ENCODE data around the gene SLC38A9. TPM values are rescaled to one million over a fixed set of nuclear protein-coding genes. Genes with fewer than 3 reads are reported as not detected.

SLC38A9 gene
- total RNA-seq, 1 experiment from 2014 or later, result 27.0 TPM

DNA sequence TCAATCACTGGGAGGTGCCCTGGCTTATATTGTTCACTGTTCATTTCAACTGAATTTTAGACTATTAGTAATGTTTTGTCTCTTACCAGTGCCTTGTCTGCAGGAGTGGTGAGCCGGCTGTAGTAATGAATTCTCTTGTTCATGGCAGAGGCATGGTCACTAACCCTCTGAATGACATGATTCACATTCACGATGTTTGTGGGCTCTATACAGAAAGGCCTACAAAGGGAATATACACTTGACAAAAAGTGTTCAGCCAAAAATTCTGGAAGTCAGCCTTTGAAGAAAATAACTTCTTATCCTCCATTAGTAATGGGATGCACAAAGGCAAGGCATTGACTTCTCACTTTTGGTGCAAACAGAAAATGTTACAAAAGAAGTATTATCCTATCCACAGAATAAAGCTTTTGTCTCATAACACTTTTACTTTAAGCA lies 39.6 kb downstream of the SLC38A9 start:
- POLR2A ChIA-PET, result no interaction called here
- peaks cover 15% of the 10 kb centered on the region for H3K36me3 Mint-ChIP-seq
- H3K4me1 Mint-ChIP-seq, result no peaks in the 10 kb centered on the region
- no peaks in the 10 kb centered on the region for H3K27me3 Mint-ChIP-seq (ENCODE audit: low read depth)
- ATAC-seq (no peak), DNase-seq (ENCODE audit: low spot score) (no peak)
- no peaks in the 10 kb centered on the region for H3K9me3 Mint-ChIP-seq
- TF ChIP-seq, protein P1, sequence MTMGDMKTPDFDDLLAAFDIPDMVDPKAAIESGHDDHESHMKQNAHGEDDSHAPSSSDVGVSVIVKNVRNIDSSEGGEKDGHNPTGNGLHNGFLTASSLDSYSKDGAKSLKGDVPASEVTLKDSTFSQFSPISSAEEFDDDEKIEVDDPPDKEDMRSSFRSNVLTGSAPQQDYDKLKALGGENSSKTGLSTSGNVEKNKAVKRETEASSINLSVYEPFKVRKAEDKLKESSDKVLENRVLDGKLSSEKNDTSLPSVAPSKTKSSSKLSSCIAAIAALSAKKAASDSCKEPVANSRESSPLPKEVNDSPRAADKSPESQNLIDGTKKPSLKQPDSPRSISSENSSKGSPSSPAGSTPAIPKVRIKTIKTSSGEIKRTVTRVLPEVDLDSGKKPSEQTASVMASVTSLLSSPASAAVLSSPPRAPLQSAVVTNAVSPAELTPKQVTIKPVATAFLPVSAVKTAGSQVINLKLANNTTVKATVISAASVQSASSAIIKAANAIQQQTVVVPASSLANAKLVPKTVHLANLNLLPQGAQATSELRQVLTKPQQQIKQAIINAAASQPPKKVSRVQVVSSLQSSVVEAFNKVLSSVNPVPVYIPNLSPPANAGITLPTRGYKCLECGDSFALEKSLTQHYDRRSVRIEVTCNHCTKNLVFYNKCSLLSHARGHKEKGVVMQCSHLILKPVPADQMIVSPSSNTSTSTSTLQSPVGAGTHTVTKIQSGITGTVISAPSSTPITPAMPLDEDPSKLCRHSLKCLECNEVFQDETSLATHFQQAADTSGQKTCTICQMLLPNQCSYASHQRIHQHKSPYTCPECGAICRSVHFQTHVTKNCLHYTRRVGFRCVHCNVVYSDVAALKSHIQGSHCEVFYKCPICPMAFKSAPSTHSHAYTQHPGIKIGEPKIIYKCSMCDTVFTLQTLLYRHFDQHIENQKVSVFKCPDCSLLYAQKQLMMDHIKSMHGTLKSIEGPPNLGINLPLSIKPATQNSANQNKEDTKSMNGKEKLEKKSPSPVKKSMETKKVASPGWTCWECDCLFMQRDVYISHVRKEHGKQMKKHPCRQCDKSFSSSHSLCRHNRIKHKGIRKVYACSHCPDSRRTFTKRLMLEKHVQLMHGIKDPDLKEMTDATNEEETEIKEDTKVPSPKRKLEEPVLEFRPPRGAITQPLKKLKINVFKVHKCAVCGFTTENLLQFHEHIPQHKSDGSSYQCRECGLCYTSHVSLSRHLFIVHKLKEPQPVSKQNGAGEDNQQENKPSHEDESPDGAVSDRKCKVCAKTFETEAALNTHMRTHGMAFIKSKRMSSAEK (CRISPR knock-in tag; IDR thresholded peaks at IDR 0.05; ENCODE audit: borderline replicate concordance), result no peak
- TF ChIP-seq TEAD1 (CRISPR knock-in tag; IDR thresholded peaks at IDR 0.05) (no peak), ZNF263 (CRISPR knock-in tag; IDR thresholded peaks at IDR 0.05; ENCODE audit: low read depth) (no peak), GRHL2 (CRISPR knock-in tag; IDR thresholded peaks at IDR 0.05; ENCODE audit: insufficient replicate concordance, severe bottlenecking) (no peak), NFATC4 (CRISPR knock-in tag; IDR thresholded peaks at IDR 0.05) (no peak), E2F5 (CRISPR knock-in tag; IDR thresholded peaks at IDR 0.05) (no peak), FOXK1 (CRISPR knock-in tag; IDR thresholded peaks at IDR 0.05) (no peak), ZNF423 (CRISPR knock-in tag; IDR thresholded peaks at IDR 0.05) (no peak), MAX (CRISPR knock-in tag; IDR thresholded peaks at IDR 0.05) (no peak), ZNF396 (CRISPR knock-in tag; IDR thresholded peaks at IDR 0.05; ENCODE audit: borderline replicate concordance) (no peak), MXD4 (CRISPR knock-in tag; IDR thresholded peaks at IDR 0.05; ENCODE audit: borderline replicate concordance) (no peak)
- TF ChIP-seq, protein P2, sequence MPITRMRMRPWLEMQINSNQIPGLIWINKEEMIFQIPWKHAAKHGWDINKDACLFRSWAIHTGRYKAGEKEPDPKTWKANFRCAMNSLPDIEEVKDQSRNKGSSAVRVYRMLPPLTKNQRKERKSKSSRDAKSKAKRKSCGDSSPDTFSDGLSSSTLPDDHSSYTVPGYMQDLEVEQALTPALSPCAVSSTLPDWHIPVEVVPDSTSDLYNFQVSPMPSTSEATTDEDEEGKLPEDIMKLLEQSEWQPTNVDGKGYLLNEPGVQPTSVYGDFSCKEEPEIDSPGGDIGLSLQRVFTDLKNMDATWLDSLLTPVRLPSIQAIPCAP (CRISPR knock-in tag; IDR thresholded peaks at IDR 0.05), result no peak
- TF ChIP-seq, protein P3, sequence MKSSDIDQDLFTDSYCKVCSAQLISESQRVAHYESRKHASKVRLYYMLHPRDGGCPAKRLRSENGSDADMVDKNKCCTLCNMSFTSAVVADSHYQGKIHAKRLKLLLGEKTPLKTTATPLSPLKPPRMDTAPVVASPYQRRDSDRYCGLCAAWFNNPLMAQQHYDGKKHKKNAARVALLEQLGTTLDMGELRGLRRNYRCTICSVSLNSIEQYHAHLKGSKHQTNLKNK (CRISPR knock-in tag; IDR thresholded peaks at IDR 0.05), result no peak
- TF ChIP-seq, protein P4, sequence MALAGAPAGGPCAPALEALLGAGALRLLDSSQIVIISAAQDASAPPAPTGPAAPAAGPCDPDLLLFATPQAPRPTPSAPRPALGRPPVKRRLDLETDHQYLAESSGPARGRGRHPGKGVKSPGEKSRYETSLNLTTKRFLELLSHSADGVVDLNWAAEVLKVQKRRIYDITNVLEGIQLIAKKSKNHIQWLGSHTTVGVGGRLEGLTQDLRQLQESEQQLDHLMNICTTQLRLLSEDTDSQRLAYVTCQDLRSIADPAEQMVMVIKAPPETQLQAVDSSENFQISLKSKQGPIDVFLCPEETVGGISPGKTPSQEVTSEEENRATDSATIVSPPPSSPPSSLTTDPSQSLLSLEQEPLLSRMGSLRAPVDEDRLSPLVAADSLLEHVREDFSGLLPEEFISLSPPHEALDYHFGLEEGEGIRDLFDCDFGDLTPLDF (CRISPR knock-in tag; IDR thresholded peaks at IDR 0.05), result no peak
- H3K27ac Mint-ChIP-seq, result no peak overlapping the region
- CTCF ChIA-PET, result no interaction called here
- no peak overlapping the region for H3K4me3 Mint-ChIP-seq

DNA sequence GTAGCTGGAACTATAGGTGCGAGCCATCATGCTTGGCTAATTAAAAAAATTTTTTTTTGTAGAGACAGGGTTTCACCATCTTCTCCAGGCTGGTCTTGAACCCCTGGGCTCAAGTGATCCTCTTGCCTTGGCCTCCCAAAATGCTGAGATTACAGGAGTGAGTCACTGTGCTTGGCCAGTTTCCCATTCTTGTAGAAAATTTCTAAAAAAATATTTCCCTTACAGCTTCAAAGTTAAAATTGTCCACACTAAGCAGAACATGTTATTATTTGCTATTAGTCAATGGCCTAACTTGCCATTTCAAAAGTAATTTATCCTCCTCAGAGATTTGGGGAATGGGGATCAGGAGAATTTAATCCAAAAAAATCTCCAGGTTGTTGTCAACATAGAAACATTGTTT lies 40.1 kb downstream of the SLC38A9 start:
- ChIA-PET POLR2A (interaction anchor here (0.7 kb wide), 1 partner anchor 124 kb away, joined by 3 read pairs; no protein-coding TSS in a partner anchor), CTCF (no interaction called here)
- peaks cover 15% of the 10 kb centered on the region for H3K36me3 Mint-ChIP-seq
- ATAC-seq (no peak), DNase-seq (ENCODE audit: low spot score) (no peak)
- H3K9me3 Mint-ChIP-seq, result no peaks in the 10 kb centered on the region
- no peak overlapping the region for H3K4me3 Mint-ChIP-seq
- H3K4me1 Mint-ChIP-seq, result no peaks in the 10 kb centered on the region
- H3K27ac Mint-ChIP-seq, result no peak overlapping the region
- H3K27me3 Mint-ChIP-seq (ENCODE audit: low read depth), result no peaks in the 10 kb centered on the region
- TF ChIP-seq, protein P5, sequence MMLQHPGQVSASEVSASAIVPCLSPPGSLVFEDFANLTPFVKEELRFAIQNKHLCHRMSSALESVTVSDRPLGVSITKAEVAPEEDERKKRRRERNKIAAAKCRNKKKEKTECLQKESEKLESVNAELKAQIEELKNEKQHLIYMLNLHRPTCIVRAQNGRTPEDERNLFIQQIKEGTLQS (CRISPR knock-in tag; conservative IDR thresholded peaks at IDR 0.05), result no peak
- no peak for TF ChIP-seq JUN (CRISPR knock-in tag; IDR thresholded peaks at IDR 0.05)
- TF ChIP-seq CTCF (IDR thresholded peaks at IDR 0.05), result no peak
- TF ChIP-seq PRDM15 (CRISPR knock-in tag; IDR thresholded peaks at IDR 0.05), result no peak
- TF ChIP-seq RORB (CRISPR knock-in tag; IDR thresholded peaks at IDR 0.05), result no peak
- no peak for TF ChIP-seq MLX (CRISPR knock-in tag; IDR thresholded peaks at IDR 0.05)

All from WTC11 (cell line).